Measurements from ENCODE around the gene PDK2. TPM values are rescaled to one million over a fixed set of nuclear protein-coding genes. Genes with fewer than 3 reads are reported as not detected.
A peak's percentile ranks its signal among the peaks of the same experiment; 100 is the strongest.

The PDK2 gene
- total RNA-seq, 1 donor from 2014 or later, result 44.6 TPM

DNA sequence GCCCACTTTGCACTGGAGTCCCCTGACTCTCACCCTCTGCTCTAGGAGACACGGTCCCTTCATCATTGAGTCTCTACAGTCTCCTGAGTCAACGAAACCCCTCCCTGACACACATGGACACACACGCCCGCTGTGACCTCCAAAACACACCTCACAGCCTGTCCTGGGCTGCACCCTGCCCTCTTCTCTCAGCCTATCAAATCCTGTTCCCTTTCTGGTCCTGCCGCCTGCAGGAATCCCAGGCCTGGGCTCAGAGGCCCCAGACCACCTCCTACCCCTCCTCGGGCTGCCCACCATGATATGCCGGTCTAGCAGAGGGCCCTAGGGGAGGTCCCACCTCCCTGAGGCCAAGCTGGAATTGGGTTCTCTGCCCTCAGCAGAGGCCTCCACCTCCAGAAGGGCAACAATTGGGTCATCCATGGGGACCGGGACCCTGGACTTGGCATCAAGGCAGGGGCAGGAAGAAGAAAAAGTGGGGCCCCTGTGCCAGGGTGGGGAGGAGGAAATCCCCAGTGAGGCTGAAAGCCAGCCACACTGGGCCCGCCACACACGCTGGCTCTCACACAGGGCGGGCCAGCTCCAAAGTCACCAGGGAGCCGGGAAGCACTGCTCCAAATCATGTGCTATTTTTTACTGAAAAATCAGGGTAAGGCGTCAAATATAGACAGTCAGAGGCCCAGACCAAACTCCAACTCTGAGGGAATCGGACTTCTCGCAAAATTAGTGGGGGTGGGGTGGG, 51.9 kb downstream of the PDK2 start:
- TF ChIP-seq, protein P1, sequence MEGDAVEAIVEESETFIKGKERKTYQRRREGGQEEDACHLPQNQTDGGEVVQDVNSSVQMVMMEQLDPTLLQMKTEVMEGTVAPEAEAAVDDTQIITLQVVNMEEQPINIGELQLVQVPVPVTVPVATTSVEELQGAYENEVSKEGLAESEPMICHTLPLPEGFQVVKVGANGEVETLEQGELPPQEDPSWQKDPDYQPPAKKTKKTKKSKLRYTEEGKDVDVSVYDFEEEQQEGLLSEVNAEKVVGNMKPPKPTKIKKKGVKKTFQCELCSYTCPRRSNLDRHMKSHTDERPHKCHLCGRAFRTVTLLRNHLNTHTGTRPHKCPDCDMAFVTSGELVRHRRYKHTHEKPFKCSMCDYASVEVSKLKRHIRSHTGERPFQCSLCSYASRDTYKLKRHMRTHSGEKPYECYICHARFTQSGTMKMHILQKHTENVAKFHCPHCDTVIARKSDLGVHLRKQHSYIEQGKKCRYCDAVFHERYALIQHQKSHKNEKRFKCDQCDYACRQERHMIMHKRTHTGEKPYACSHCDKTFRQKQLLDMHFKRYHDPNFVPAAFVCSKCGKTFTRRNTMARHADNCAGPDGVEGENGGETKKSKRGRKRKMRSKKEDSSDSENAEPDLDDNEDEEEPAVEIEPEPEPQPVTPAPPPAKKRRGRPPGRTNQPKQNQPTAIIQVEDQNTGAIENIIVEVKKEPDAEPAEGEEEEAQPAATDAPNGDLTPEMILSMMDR (IDR thresholded peaks at IDR 0.05; ENCODE audit: unreplicated experiment), result no peak
- H3K27me3 Mint-ChIP-seq (ENCODE audit: low read depth), result no peaks in the 10 kb centered on the region
- H3K27ac Mint-ChIP-seq, result peak overlapping the region; percentile 80
- H3K4me3 Mint-ChIP-seq, result peak overlapping the region; percentile 74
- DNase-seq (ENCODE audit: low spot score in 2 of 2, unreplicated experiment in 2 of 2), result no peak
- peaks cover 18% of the 10 kb centered on the region for H3K36me3 Mint-ChIP-seq
- peaks cover 30% of the 10 kb centered on the region for H3K4me1 Mint-ChIP-seq
- H3K9me3 Mint-ChIP-seq, result no peaks in the 10 kb centered on the region

DNA sequence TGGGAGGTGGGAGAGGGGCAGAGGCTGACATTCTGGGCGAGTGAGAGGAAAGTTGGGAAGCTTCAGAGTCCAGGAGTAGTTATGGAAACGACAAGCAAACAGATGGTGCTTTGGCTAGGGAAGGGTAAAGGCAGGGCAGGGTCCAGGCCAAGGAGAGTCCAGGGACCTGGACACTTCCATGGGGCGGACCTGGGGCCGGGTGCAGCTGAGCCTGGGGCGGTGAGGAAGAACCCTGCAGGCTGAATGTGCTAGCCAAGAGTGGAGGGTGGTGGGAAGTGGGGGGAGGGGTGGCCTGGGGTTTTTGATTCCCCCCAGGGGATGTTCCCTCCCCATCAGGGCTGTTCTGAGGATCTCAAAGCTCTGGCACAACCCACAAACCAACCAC, 52.7 kb downstream of the PDK2 start:
- Mint-ChIP-seq H3K4me1 (peaks cover 35% of the 10 kb centered on the region), H3K9me3 (no peaks in the 10 kb centered on the region), H3K27me3 (ENCODE audit: low read depth) (no peaks in the 10 kb centered on the region), H3K27ac (peak overlapping the region; percentile 69), H3K4me3 (peak overlapping the region; percentile 74), H3K36me3 (peaks cover 10% of the 10 kb centered on the region)
- no peak for DNase-seq (ENCODE audit: low spot score in 2 of 2, unreplicated experiment in 2 of 2)
- TF ChIP-seq, protein P1 (IDR thresholded peaks at IDR 0.05; ENCODE audit: unreplicated experiment), result no peak

DNA sequence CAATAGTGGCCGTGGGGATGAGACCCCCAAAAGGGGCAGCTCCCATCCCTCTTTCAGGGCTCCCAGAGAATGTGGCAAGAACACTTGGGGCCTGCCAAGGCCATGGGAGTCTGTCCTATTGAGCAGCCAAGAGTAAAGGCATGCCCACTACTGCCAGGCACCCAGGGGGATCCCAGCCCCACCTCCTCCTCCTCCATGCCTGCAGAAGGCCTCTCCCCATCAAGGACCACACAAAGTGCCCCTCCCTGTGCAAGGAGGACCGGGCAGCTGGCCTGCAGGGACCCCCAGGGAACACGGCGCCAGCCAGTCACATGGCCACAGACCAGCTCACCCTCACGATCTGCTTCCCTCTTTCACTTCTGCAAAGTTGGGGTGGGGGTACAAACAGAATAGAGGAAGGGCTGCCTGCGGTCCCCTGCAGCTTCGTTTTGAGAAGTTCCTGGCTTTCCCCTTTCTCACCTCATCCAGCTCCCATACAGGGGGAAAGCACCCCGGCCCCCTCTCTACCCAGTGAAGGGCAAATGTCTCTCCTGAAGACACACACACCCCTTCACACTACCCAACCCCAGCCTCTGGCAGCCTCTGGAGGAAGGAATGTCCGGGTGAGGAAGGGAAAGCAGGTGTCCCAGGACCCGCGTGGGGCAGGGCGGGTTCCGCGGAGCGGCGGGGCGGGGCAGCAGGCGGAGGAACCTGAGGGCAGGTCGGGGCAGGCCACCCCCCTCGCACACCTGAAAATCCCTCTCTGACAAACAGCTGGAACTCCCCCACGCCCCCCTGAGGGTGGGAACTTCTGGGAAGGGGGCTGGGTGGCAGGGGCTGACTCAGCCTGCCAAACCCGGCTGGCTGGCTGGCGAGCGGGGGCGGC, 53.3 kb downstream of the PDK2 start:
- H3K4me3 Mint-ChIP-seq, result peak overlapping the region; percentile 74
- H3K27me3 Mint-ChIP-seq (ENCODE audit: low read depth), result no peaks in the 10 kb centered on the region
- TF ChIP-seq, protein P1 (IDR thresholded peaks at IDR 0.05; ENCODE audit: unreplicated experiment), result no peak
- peaks cover 7% of the 10 kb centered on the region for H3K36me3 Mint-ChIP-seq
- DNase-seq (ENCODE audit: low spot score in 2 of 2, unreplicated experiment in 2 of 2), result peak in 1 of 2 experiments; percentile 56
- H3K9me3 Mint-ChIP-seq, result no peaks in the 10 kb centered on the region
- H3K4me1 Mint-ChIP-seq, result peaks cover 35% of the 10 kb centered on the region
- peak overlapping the region; percentile 77 for H3K27ac Mint-ChIP-seq

DNA sequence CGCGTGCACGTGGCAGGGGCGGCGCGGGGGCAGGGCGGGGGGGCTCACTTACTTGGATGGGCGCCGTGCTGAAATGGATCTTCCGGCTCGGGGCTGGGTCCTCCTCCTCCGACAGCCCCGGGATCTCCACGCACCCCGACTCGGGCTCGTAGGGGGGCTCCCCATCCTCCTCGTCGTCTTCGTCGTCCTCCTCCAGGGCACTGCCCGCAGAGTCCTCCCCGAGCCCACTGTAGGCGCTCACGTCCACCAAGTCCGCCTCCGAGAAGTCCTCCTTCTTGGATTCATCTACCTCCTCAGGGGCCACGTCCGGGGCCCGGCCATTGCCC, 53.9 kb downstream of the PDK2 start:
- no peak overlapping the region for H3K27ac Mint-ChIP-seq
- H3K4me3 Mint-ChIP-seq, result peak overlapping the region; percentile 76
- H3K9me3 Mint-ChIP-seq, result no peaks in the 10 kb centered on the region
- no peak for DNase-seq (ENCODE audit: low spot score in 2 of 2, unreplicated experiment in 2 of 2)
- peaks cover 35% of the 10 kb centered on the region for H3K4me1 Mint-ChIP-seq
- peaks cover 5% of the 10 kb centered on the region for H3K36me3 Mint-ChIP-seq
- TF ChIP-seq, protein P1 (IDR thresholded peaks at IDR 0.05; ENCODE audit: unreplicated experiment), result no peak
- no peaks in the 10 kb centered on the region for H3K27me3 Mint-ChIP-seq (ENCODE audit: low read depth)

DNA sequence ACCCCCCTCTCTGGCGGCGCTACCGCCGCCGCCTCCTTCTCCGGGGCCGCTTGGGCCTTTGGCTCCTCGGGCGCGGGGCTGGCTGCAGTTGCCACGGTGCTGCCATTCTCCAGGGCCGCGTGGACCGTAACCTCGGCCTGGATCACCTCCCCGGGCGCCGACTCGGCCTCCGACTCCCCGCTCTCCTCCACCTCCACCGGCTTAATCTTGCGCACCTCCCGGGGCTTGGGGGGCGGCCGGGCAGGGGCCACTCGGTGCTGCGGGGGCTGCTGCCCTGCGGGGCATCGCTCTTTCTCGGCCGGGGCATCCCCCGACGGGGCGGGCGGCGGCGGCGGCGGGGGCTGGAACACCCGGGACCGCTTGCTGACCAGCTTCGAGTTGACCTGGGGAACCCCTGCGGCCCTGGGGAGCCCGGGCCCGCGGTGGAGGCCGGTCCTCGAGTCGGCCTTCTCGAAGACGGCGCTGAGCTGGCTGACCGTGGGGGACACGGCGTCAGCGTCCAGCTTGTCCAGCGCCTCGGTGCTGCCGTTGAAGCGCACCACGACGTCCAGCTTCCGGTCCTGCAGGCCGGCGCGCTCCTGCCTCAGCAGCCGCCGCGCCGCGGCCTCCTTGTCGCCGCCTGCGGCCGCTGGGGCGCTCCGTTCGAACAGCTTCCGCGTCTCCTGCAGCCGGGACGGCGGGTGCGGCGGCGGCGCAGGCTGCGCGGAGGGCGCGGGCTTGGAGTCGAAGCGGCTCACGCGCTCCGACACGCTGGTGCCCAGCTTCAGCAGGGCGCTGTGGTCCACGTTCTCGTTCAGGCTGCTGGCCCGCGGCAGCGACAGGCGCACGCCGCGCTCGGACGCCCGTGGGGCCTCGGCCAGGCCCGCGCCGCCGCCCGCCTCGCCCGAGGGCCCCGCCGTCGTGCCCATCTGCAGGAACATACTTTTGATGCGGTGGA, 54.5 kb downstream of the PDK2 start:
- no peaks in the 10 kb centered on the region for H3K36me3 Mint-ChIP-seq
- H3K9me3 Mint-ChIP-seq, result no peaks in the 10 kb centered on the region
- peak overlapping the region; percentile 76 for H3K4me3 Mint-ChIP-seq
- peaks cover 42% of the 10 kb centered on the region for H3K4me1 Mint-ChIP-seq
- TF ChIP-seq, protein P1 (IDR thresholded peaks at IDR 0.05; ENCODE audit: unreplicated experiment), result no peak
- DNase-seq (ENCODE audit: low spot score in 2 of 2, unreplicated experiment in 2 of 2), result peak in 1 of 2 experiments; percentile 70
- no peak overlapping the region for H3K27ac Mint-ChIP-seq
- no peaks in the 10 kb centered on the region for H3K27me3 Mint-ChIP-seq (ENCODE audit: low read depth)

Measured in mesothelial cell of epicardium (in vitro differentiated cells).